ENCODE data around the gene LLGL1.

LLGL1 gene

DNA sequence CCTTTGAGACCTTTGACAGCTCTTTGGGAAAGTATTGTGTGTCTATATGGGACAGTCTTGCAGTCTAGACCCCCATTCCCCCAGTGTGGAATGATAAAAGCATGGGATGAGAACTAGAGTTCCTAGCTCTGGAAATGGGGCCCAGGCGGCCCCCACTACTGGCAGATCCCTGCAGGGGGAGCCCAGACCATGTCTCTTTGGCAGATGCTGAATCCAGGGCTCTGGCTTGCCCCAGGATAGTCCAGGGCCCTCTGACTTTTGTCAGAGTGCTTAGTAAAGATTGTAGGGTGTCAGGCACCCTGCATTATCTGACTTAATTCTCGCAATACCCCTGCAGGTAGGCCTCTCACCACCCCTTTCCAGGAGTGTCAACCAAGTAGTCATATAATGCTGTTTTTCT is 33.5 kb upstream of the LLGL1 start:
- in situ Hi-C loops (cut with MboI; ENCODE audit: low sequenced_read_pairs, unreplicated experiment), result no loop called here
- no peak for DNase-seq (ENCODE audit: low spot score)
- TF ChIP-seq, protein P1, sequence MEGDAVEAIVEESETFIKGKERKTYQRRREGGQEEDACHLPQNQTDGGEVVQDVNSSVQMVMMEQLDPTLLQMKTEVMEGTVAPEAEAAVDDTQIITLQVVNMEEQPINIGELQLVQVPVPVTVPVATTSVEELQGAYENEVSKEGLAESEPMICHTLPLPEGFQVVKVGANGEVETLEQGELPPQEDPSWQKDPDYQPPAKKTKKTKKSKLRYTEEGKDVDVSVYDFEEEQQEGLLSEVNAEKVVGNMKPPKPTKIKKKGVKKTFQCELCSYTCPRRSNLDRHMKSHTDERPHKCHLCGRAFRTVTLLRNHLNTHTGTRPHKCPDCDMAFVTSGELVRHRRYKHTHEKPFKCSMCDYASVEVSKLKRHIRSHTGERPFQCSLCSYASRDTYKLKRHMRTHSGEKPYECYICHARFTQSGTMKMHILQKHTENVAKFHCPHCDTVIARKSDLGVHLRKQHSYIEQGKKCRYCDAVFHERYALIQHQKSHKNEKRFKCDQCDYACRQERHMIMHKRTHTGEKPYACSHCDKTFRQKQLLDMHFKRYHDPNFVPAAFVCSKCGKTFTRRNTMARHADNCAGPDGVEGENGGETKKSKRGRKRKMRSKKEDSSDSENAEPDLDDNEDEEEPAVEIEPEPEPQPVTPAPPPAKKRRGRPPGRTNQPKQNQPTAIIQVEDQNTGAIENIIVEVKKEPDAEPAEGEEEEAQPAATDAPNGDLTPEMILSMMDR (IDR thresholded peaks at IDR 0.05; ENCODE audit: borderline replicate concordance, control extremely low read depth, extremely low read depth, insufficient read depth, missing control alignments), result peak; percentile 10

DNA sequence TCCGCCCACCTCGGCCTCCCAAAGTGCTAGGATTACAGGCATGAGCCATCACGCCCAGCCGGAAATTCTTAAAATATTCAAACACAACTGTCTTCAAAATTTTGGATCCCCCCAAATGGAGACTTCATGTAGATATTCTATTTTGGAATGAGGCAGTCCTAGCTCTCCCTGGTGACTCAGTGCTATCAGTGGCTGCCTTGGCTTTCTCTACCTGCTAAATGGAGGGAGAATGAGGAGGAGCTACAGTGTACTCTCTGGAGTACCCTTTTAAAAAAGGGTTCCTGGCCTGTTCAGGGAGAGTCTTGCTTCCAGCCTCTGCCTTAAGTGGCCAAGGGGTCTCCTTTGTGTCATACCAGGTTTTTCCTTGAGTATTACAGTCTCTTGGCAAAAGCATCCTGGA is 31.0 kb upstream of the LLGL1 start:
- in situ Hi-C loops (cut with MboI; ENCODE audit: low sequenced_read_pairs, unreplicated experiment), result no loop called here
- no peak for DNase-seq (ENCODE audit: low spot score)
- TF ChIP-seq, protein P1 (IDR thresholded peaks at IDR 0.05; ENCODE audit: borderline replicate concordance, control extremely low read depth, extremely low read depth, insufficient read depth, missing control alignments), result no peak

DNA sequence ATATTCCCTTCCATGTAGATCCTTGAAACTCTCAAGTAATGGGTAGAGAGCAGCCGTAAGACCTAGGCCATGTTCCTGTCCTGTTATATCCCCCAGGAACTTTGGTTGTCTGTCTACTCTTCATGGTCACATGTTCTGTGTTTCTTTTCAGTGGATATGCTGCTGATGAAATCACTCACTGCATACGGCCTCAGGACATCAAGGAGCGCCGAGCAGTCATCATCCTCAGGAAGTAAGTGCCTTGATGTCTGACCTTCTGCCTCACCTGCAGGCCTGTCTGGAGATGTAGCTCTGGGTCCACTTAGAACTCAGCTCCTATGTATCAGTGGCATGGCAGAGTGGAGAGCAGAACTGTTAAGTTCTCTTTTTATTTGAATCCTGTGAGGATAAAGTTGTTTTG is 30.6 kb upstream of the LLGL1 start:
- TF ChIP-seq, protein P1 (IDR thresholded peaks at IDR 0.05; ENCODE audit: borderline replicate concordance, control extremely low read depth, extremely low read depth, insufficient read depth, missing control alignments), result no peak
- DNase-seq (ENCODE audit: low spot score), result no peak
- in situ Hi-C loops (cut with MboI; ENCODE audit: low sequenced_read_pairs, unreplicated experiment), result no loop called here

DNA sequence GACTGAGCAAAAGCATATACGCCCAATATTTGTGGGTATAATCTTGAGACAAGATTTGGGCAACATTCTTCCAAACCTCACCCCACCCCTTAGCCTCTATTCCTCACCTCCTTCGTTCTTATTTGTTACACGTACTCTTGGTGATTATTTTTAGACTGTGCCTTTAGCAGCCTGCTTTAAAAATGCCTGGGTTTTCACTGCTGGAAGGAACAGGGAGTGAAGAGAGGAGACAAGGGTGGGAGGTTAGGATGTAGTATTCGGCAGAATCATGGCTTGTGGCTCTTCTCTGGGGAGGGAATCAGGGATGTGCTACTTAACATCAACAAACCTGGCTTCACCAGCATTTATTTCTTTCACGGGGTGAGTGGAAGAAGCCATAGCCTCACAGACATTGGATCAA is 30.2 kb upstream of the LLGL1 start:
- TF ChIP-seq, protein P1 (IDR thresholded peaks at IDR 0.05; ENCODE audit: borderline replicate concordance, control extremely low read depth, extremely low read depth, insufficient read depth, missing control alignments), result no peak
- DNase-seq (ENCODE audit: low spot score), result no peak
- in situ Hi-C loops (cut with MboI; ENCODE audit: low sequenced_read_pairs, unreplicated experiment), result no loop called here

DNA sequence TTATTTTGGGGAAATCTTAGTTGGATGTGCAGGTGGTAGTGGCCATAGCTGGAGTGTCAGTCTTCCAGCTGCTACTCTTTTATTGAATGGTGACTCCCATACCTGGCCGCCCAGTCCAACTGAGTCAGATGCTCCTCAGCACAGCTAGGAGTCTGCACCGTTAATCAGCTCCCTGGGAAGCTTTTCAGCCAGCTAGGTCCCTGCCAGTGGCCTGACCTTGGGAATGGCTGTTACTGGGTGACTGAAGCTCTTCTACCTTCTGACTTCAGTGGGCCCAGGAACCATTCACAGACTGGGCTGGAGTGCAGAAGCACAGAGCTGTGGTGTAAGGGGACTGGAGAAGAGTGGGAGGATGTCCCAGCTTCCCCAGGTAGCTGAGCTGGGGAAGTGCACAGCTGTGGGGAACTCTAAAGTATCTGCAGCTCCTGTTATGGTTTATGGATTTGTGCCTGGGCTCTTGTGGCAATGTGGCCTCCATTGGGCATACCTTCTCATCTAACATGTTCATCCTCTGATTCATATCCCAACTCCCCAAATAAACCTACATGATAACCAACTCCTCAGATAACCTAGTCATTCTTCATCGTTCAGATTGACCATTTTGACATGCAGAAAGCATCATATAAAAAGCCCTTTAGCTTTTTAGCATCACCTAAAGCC is 27.8 kb upstream of the LLGL1 start:
- DNase-seq (ENCODE audit: low spot score), result no peak
- in situ Hi-C loops (cut with MboI; ENCODE audit: low sequenced_read_pairs, unreplicated experiment), result no loop called here
- TF ChIP-seq, protein P1 (IDR thresholded peaks at IDR 0.05; ENCODE audit: borderline replicate concordance, control extremely low read depth, extremely low read depth, insufficient read depth, missing control alignments), result no peak

DNA sequence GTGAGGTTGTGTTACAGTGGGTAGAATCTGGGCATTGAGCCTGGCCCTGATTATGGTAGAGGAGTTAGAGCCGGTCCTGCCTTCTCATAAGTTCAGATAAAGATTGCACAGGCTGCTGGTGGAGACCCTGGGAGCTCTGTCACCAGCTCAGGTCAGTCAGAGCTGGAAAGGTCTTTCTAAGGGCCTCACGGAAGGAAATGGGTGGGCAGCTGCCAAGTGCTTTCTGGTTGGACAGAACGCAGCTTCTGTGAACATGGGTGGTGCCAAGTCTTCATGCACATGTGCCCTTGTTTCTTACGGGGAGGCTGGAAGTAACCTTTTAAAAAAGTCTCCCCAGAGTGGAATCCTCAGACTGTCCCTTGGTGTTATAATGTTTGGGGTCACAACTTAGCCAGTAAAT is 26.9 kb upstream of the LLGL1 start:
- TF ChIP-seq, protein P1 (IDR thresholded peaks at IDR 0.05; ENCODE audit: borderline replicate concordance, control extremely low read depth, extremely low read depth, insufficient read depth, missing control alignments), result no peak
- DNase-seq (ENCODE audit: low spot score), result no peak
- in situ Hi-C loops (cut with MboI; ENCODE audit: low sequenced_read_pairs, unreplicated experiment), result no loop called here

Data from GM13976 (cell line).